Cardiac muscle cell (in vitro differentiated cells and primary cell): ENCODE results near the gene RPS15. TPM values are rescaled to one million over a fixed set of nuclear protein-coding genes. Genes with fewer than 3 reads are reported as not detected.

ENCODE experiments used
- DNase-seq, 2 donors: peaks; one replicate each; pipeline versions ENCODE4 v3.0.0 to v3.0.0-alpha.2; 2010 to 2017; ENCODE audit warnings: low read depth in 1 of 2, low spot score in 1 of 2
- H3K27ac ChIP-seq: fragments of 200-600 bp; sonication (generic); 2 replicates; pipeline ENCODE4 v1.5.1; 2016
- H3K27me3 ChIP-seq: fragments of 200-600 bp; sonication (generic); 2 replicates; pipeline ENCODE4 v1.6.0; 2016; ENCODE audit warnings: control low read depth
- H3K36me3 ChIP-seq: fragments of 200-600 bp; sonication (generic); 2 replicates; pipeline ENCODE4 v1.5.1; 2016; ENCODE audit warnings: control low read depth
- H3K4me1 ChIP-seq: fragments of 200-600 bp; sonication (generic); 2 replicates; pipeline ENCODE4 v1.8.1; 2017; ENCODE audit warnings: low read depth, mild to moderate bottlenecking, mixed run types
- H3K4me3 ChIP-seq: fragments of 200-600 bp; sonication (generic); 2 replicates; pipeline ENCODE4 v1.5.1; 2016; ENCODE audit warnings: mild to moderate bottlenecking
- H3K9me3 ChIP-seq: fragments of 200-600 bp; sonication (generic); 2 replicates; pipeline ENCODE4 v1.5.1; 2017; ENCODE audit warnings: low read depth, mild to moderate bottlenecking, control low read depth
- polyA plus RNA-seq: library from polyadenylated mRNA; unstranded; fragments of >200 nt; fragmentation: Nextera tagmentation; extraction: Ambion mirVana; gene quantifications from 2 replicates; pipeline ENCODE4 v1.2.1, GENCODE V29; 2016
- total RNA-seq: library from RNA; depleted of rRNA; stranded (reverse); fragments of >200 nt; gene quantifications from 2 replicates; pipeline ENCODE4 v1.2.3, GENCODE V29; 2016
- TF ChIP-seq, protein P1 (sequence below): IDR thresholded peaks from 2 replicates; pipeline ENCODE4 v1.5.1; 2012; ENCODE audit warnings: low read depth, mild to moderate bottlenecking, low read length

Gene RPS15
- total and polyA plus RNA-seq, 2 experiments from 2014 or later = 1,129 to 6,817 TPM

DNA sequence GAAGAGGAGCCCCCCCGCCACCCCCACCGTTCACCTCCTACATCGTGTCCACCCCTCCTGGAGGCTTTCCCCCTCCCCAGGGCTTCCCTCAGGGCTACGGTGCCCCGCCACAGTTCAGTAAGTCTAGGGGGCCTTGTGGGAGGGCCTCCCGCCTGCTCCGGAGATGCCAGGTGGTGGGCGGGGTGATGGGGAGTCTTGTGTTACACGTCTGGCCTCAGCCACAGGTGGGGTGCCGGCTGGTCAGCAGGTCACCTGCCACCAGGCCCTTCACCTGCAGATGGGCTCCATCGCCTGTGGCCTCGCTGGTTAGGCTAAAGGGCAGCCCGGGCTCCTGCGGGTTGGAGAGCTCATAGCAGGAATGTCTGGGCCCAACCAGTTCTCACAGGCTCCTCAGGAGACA, 8.0 kb upstream of the RPS15 start:
- TF ChIP-seq, protein P1, sequence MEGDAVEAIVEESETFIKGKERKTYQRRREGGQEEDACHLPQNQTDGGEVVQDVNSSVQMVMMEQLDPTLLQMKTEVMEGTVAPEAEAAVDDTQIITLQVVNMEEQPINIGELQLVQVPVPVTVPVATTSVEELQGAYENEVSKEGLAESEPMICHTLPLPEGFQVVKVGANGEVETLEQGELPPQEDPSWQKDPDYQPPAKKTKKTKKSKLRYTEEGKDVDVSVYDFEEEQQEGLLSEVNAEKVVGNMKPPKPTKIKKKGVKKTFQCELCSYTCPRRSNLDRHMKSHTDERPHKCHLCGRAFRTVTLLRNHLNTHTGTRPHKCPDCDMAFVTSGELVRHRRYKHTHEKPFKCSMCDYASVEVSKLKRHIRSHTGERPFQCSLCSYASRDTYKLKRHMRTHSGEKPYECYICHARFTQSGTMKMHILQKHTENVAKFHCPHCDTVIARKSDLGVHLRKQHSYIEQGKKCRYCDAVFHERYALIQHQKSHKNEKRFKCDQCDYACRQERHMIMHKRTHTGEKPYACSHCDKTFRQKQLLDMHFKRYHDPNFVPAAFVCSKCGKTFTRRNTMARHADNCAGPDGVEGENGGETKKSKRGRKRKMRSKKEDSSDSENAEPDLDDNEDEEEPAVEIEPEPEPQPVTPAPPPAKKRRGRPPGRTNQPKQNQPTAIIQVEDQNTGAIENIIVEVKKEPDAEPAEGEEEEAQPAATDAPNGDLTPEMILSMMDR = no peak
- Histone ChIP-seq H3K4me3 (no peak overlapping the region), H3K27ac (no peak overlapping the region), H3K36me3 (peaks cover 24% of the 10 kb centered on the region), H3K9me3 (no peaks in the 10 kb centered on the region), H3K4me1 (no peaks in the 10 kb centered on the region), H3K27me3 (no peaks in the 10 kb centered on the region)
- no peak for DNase-seq

DNA sequence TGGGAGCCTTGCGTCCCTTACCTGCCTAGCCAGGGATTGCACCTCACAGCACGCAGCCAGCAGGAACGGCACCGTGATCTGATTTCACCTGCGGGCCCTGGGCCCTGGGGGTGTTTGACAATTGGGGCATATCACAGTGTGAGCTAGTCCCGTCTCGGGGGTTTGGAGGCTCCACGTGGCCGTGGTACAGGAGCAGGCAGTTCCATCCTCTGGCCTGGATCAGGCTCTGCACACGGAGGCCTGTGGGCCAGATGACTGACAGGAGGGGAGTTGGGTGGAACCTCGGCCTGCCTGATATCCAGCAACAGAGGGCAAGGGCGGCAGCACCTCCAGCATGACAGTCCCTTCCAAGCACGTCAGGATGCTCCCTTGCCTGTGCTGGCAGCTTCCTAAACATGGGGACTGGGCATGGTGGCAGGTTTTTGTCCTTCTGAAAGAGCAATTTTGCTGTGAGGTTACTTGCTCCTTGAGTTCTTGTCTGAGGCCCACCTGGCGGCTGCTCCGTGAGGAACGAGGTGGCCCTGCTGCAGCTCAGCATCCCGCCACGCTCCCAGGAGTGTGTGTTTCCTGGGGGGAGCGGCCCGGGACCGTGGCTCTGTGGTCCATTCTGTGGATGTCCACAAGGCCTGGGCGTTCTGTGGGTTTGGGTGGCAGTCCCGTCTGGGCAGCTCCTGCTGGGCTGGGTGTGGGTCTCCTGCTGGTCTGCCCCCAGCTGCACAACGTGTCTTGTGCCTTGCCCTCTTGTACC, 6.3 kb upstream of the RPS15 start:
- H3K9me3 ChIP-seq = no peaks in the 10 kb centered on the region
- TF ChIP-seq, protein P1 = no peak
- no peak overlapping the region for H3K27ac ChIP-seq
- H3K4me3 ChIP-seq = no peak overlapping the region
- H3K36me3 ChIP-seq = peaks cover 24% of the 10 kb centered on the region
- H3K27me3 ChIP-seq = no peaks in the 10 kb centered on the region
- H3K4me1 ChIP-seq = no peaks in the 10 kb centered on the region
- DNase-seq = no peak

DNA sequence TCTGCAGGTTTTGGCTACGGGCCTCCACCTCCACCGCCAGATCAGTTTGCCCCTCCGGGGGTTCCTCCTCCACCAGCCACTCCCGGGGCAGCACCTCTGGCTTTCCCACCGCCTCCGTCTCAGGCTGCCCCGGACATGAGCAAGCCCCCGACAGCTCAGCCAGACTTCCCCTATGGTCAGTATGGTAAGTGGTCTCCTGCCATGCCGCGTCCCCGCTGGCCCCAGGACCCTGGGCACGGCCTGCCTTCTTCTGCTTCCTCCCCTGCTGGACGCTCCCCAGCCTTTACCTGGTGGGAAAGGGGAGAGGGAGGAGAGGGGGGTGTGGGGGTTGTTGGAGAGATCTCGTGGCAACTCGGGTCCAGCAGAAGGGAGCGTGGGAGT, 5.7 kb upstream of the RPS15 start:
- no peak for DNase-seq
- H3K36me3 ChIP-seq = peaks cover 24% of the 10 kb centered on the region
- no peak overlapping the region for H3K4me3 ChIP-seq
- no peaks in the 10 kb centered on the region for H3K9me3 ChIP-seq
- no peak overlapping the region for H3K27ac ChIP-seq
- TF ChIP-seq, protein P1 = no peak
- no peaks in the 10 kb centered on the region for H3K27me3 ChIP-seq
- H3K4me1 ChIP-seq = no peaks in the 10 kb centered on the region

DNA sequence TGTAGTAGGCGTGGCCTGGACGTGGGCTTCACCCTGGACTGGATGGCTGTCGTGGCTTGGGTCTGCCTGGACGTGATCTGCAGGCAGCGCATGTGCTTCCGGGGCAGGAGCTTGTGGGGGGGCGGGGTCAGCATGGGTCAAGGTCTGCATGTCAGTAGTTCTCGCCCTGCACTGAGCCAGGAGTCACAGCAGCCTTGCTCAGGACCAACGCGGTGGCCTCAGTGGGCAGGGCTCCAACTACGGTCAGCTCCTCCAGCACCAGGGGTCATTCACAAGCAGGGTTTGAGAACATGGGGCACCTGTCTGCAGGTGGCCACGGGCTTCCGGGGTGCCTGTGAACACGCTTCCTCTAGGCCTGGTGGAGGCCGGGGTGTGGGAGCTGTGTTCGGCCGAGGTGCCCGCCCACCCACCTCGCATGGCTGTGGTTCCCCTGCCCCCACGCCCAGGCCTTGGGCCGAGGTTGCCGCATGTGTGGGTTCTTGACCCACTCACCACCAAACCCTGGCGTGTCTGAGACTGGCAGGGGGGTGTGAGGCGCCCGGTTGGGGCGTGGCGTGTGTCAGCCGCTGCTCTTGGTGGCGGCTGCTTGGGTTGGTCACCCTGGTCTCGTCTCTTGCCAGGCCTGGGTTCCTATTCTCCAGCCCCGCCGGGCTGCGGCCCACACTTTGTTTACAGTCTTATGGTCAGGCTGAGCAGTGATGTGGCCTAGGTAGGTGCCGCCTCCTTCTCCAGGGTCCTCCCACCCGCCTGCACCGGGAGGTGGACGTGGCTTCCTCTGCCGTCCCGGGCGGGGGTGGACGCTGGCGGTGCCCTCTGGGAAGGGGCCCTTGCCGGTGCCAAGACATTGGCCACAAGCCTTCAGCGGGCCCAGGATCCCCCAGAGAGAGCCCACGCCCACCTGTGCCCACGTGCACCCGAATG, 4.8 kb upstream of the RPS15 start:
- Histone ChIP-seq H3K4me3 (no peak overlapping the region), H3K9me3 (no peaks in the 10 kb centered on the region), H3K36me3 (peaks cover 21% of the 10 kb centered on the region), H3K4me1 (no peaks in the 10 kb centered on the region), H3K27ac (no peak overlapping the region), H3K27me3 (no peaks in the 10 kb centered on the region)
- TF ChIP-seq, protein P1 = no peak
- DNase-seq = no peak

DNA sequence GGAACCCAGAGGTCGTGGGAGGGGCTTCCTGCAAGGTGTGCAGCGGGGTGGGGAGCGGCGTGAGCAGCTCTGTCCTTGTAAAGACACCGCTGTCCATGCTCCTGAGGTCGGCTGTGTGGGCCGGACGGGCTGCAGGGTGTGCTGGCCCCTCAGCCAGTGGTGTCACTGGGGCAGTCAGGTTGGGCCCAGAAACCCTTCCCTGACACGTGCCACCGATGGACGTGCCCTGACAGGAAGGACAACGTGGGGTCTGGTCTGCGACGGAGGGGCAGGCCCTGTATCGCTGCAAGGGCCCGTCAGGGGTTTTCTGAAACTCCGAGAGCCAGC, 4.2 kb upstream of the RPS15 start:
- no peak overlapping the region for H3K4me3 ChIP-seq
- H3K27ac ChIP-seq = no peak overlapping the region
- no peak for DNase-seq
- no peaks in the 10 kb centered on the region for H3K4me1 ChIP-seq
- no peaks in the 10 kb centered on the region for H3K9me3 ChIP-seq
- TF ChIP-seq, protein P1 = no peak
- peaks cover 16% of the 10 kb centered on the region for H3K36me3 ChIP-seq
- H3K27me3 ChIP-seq = no peaks in the 10 kb centered on the region
